Stimulated activated CD4-positive, alpha-beta T cell treated with anti-CD3 and anti-CD28 coated beads, Interleukin-2, amount 100 ng/mL, for 48 hours (primary cell): ENCODE data around the gene LHFPL3.

ENCODE experiments used
- DNase-seq, 2 donors: peaks; one replicate each; pipeline ENCODE4 v3.0.0-alpha.2; 2020

LHFPL3 gene

GRCh38 chr7:104371980-104372357, 43.6 kb downstream of the LHFPL3 start:
- DNase-seq = no peak

DNA sequence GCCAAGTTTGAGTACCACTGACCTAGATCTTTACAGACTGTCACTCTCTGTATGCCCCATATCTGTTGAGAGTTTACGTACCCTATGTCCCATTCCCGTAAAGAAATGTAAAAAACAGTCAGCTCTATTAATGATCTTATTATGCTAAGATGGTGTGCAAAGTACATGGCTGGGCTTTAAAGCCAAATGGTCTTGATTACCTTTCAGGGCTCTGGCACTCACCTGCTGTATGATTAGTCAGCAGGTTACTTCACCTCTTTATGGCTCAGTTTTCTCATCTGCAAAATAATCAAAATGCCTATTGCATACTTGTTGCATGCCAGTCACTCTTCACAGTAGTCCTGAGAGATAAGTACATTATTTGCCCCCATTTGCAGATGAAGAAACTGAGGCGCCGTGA, 54.2 kb downstream of the LHFPL3 start:
- DNase-seq = no peak

DNA sequence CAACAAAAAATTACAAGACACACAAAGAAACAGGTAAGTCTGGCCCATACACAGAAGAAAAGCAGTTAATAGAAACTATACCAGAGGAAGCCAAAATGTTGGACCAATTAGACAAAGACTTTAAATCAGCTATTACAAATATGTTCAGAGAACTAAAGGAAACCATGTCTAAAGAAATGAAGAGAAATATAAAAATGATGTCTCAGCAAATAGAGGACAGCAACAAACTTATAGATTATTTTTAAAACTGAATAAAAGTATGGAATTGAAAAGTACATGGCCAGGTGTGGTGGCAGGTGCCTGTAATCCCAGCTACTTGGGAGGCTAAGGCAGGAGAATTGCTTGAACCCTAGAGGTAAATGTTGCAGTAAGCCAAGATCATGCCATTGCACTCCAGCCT, 58.5 kb downstream of the LHFPL3 start:
- no peak for DNase-seq

- no peak for DNase-seq
Measured at GRCh38 chr7:104388222-104388621, 59.8 kb downstream of the LHFPL3 start.

- DNase-seq = no peak
Measured at GRCh38 chr7:104395162-104395561, 66.8 kb downstream of the LHFPL3 start.

- no peak for DNase-seq
Measured at GRCh38 chr7:104397442-104397841, 69.0 kb downstream of the LHFPL3 start.

GRCh38 chr7:104408371-104408770, 80.0 kb downstream of the LHFPL3 start:
- no peak for DNase-seq

GRCh38 chr7:104410742-104411141, 82.3 kb downstream of the LHFPL3 start:
- DNase-seq = no peak

DNA sequence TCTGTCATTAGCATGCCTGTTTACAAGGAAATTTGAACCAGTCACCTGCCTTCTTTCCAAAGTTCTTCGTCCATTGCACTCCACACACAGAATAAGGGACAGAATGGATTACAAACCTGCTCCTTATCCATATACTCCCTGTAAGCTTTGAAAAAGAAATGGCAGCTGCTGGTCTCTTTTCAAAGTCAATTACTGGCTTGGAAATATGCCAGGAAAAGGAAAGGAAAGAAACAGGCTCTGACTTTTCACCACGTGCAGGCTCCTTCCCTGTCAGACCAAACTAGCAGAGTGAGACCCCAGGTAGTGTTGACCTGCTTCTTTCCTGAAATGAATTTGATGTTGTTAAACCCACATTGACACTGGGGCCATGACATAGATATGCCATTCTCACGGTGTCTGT, 84.5 kb downstream of the LHFPL3 start:
- no peak for DNase-seq

GRCh38 chr7:104414216-104414615, 85.8 kb downstream of the LHFPL3 start:
- DNase-seq = no peak

DNA sequence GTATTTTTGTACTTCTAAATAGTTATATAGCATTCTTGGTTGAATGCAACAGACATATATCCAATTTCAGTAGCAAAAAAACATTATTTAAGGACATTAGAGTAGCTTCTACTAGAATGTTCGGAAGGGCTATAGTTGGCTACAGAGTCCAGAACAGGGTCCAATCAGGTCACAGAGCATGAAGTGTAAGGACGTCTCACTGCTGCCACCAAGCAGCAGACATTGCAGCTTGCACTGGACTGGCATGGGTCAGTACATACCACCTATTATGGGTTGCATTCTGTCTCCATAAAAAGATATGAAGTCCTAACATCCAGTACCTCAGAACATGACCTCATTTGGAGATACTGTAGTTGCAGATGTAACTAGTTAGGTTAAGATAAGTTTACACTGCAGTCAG, 87.3 kb downstream of the LHFPL3 start:
- no peak for DNase-seq

GRCh38 chr7:104416866-104417393, 88.5 kb downstream of the LHFPL3 start:
- no peak for DNase-seq

GRCh38 chr7:104431930-104432329, 103.5 kb downstream of the LHFPL3 start:
- DNase-seq = no peak

DNA sequence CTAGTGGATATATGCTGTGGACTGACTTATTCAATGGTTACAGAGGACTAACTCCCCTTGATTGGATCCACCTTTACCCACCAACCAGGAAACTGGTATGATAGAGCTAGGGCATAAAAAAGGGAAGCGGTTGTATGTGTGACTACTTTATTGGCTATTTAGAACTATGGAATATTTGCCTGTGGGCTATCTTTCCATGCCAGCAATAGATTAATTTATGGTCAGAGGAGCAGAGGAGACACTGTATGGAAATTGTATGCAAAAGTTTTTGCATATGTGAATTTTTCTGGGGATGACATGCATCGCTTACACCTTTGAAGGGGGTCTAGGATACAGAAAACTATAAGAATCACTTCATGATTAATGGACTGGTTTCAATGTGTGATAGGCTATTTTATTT, 105.7 kb downstream of the LHFPL3 start:
- no peak for DNase-seq

DNA sequence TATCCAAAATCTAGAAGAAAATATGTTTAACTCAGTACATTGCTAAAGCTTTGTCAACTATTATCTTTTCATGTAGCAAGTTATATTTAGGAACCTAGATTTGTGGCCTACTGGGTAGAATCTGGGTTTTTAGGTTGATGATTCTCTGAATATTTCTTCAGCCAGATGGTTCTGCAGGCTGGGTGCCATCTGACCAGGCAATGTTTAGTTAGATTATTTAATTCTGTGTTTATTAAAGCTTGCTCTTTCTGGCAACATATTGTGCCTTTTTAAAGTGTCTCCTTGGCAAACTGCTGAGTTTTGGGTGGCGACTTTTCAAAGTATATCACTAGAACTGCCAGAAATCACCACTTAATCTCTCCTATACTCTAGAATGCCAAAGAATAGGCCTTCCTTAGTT, 114.1 kb downstream of the LHFPL3 start:
- no peak for DNase-seq

DNA sequence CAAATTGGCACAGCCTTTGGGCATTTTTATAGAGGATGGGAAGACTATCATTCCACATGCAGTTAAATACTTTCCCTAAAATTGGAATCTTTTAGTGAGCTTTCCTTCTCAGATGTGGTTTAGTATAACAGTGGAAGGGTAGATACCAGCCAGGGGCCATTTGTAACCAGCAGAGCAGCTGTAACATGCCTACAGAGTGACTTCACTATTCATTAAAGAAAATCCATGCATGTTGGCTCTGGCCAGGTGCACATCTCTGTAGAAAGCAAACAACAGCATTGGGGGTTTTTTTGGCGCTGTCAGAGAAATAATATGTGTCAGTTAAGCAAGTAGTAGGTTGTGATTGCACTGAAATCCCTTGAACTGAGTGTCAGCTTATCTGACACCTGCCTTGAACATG, 115.6 kb downstream of the LHFPL3 start:
- no peak for DNase-seq

- no peak for DNase-seq
Measured at GRCh38 chr7:104445393-104445792, 117.0 kb downstream of the LHFPL3 start.

DNA sequence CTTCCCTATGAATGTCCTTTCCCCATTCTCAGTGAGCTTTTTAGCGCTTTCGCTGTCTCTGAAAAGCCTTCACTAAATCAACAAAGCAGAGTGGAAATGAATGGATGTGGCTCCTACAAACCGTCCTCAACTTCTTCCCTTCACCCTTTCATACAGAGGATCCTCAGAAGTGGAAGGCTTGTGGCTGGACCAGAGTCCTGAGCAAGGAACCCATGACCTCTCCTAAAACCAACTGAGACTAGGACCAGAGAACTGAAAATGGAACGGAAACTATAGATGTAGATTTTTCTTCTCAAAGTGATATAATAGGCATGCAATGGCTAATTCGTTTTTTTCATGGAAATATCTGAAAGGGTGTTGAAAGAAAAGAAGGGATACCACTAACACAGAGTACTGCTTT, 122.5 kb downstream of the LHFPL3 start:
- DNase-seq = no peak

DNA sequence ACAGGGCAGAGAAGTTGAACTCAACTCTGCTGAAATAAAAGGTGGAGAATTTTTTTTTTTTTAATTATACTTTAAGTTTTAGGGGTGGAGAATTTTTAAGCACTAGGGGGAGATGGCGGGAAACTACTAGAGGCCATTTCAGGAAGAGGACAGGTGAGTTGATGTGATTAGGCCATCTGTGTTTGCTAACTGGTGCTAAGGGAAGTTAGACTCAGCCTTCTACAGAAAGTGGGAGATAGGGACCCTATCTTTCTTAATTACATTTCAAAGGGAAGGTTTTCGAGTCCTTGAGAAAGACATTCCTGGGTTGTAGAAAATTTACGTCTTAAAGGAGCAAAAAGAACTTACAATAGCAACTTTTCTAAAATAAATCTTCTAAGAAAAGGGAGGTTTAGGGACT, 124.8 kb downstream of the LHFPL3 start:
- DNase-seq = no peak

DNA sequence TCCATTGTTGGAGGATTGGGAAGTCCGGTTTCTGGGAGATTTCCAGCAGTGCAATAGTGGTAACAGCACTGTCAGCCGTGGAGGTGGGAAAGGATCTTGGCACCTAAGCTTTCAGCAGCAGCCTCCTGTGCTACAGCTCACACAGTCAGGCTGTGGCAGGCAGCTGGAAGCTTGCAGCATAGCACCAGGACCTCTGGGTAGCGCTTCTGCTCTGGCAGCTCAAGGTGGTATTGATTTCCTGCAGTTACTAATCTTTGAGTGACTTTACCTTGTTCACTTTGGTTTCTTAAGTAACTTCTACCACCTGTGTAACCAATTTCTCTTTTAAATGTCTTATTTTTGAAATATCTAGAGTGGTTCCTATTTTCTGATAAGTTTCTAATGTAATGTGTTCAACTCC, 130.5 kb downstream of the LHFPL3 start:
- no peak for DNase-seq

GRCh38 chr7:104469166-104469820, 140.9 kb downstream of the LHFPL3 start:
- DNase-seq = no peak

- no peak for DNase-seq
Measured at GRCh38 chr7:104480529-104480928, 152.1 kb downstream of the LHFPL3 start.

- DNase-seq = no peak
Measured at GRCh38 chr7:104482362-104483037, 154.1 kb downstream of the LHFPL3 start.

- DNase-seq = no peak
Measured at GRCh38 chr7:104486931-104487330, 158.5 kb downstream of the LHFPL3 start.

- no peak for DNase-seq
Measured at GRCh38 chr7:104487642-104488041, 159.2 kb downstream of the LHFPL3 start.
